MM.1S (cell line): ENCODE results near the gene RBFOX1.

Experiments used
- CTCF ChIP-seq: fragments of 300-600 bp; sonication (generic); IDR thresholded peaks from 2 replicates; pipeline ENCODE4 v1.5.1; 2016; ENCODE audit warnings: antibody characterized with exemption, low read length, mixed read lengths
- EZH2 ChIP-seq: fragments of 300-600 bp; sonication (generic); optimal IDR thresholded peaks from 2 replicates; pipeline ENCODE3; 2017; ENCODE audit warnings: low read depth, mild to moderate bottlenecking, antibody characterized with exemption, low read length, mixed read lengths
- EZH2phosphoT487 ChIP-seq: fragments of 300-600 bp; sonication (generic); IDR thresholded peaks from 2 replicates; pipeline ENCODE4 v1.6.1; 2018; ENCODE audit warnings: antibody characterized with exemption, low read length

- TF ChIP-seq EZH2 = no peak
- no peak for TF ChIP-seq CTCF
- TF ChIP-seq EZH2phosphoT487 = no peak
Measured at GRCh38 chr16:7400117-7400890, 67.7 kb downstream of the RBFOX1 start.
